HepG2 (cell line): ENCODE data around the gene IFIT1.
"Not testable (repeated sequence)": the region's sequence is repeated elsewhere in the genome, so short reads cannot be mapped to it uniquely, and the experiment has no call there.

Source experiments
- EZH2 ChIP-seq: conservative IDR thresholded peaks from 2 replicates; pipeline ENCODE4 v1.6.1; 2012; ENCODE audit warnings: mild to moderate bottlenecking, low read depth, low read length, moderate library complexity
- IKZF1 ChIP-seq: fragments of 450-650 bp; IDR thresholded peaks from 2 replicates; pipeline ENCODE4 v1.7.1; 2016
- ZNF318 ChIP-seq: sonication (generic); formaldehyde crosslinking; IDR thresholded peaks from 2 replicates; pipeline ENCODE4 v1.4.0; 2020; ENCODE audit warnings: mild to moderate bottlenecking, missing genetic modification reagents

GRCh38 chr10:89350631-89351315, 41.6 kb upstream of the IFIT1 start:
- not testable (repeated sequence) for TF ChIP-seq ZNF318 (CRISPR knock-in tag); IKZF1; EZH2
